COR-L47 (cell line): ENCODE results near the gene MYO15B.
A peak's percentile ranks its signal among the peaks of the same experiment; 100 is the strongest.
"Not testable (repeated sequence)": the region's sequence is repeated elsewhere in the genome, so short reads cannot be mapped to it uniquely, and the experiment has no call there.

Source experiments
- DNase-seq: peaks from one replicate; lab custom pipeline; 2025; lab: John Stamatoyannopoulos, UW

The MYO15B gene

DNA sequence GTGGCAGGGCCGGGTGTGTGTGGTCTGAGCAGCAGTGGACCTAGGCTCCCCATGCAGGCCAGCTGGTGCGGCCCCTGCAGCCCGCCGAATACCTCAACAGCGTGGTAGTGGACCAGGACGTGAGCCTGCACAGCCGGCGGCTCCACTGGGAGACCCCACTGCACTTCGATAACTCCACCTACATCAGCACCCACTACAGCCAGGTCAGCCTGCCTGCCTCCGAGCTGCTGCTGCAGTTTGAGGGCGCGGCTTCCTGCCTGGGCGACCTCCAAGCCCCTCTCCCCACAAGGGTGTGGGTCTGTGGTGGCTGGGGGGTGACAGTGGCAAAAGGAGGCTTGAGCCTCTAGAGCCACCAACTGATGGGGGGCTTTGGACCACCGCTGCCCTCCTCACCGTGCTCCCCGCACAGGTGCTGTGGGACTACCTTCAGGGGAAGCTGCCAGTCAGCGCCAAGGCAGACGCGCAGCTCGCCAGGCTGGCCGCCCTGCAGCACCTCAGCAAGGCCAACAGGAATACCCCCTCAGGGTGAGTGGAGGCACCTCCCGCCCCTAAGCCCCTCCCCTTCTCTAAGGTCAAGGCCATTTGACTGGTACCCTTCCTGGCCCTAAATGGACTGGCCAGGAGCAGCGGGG is 37.2 kb downstream of the MYO15B start:
- no peak for DNase-seq

DNA sequence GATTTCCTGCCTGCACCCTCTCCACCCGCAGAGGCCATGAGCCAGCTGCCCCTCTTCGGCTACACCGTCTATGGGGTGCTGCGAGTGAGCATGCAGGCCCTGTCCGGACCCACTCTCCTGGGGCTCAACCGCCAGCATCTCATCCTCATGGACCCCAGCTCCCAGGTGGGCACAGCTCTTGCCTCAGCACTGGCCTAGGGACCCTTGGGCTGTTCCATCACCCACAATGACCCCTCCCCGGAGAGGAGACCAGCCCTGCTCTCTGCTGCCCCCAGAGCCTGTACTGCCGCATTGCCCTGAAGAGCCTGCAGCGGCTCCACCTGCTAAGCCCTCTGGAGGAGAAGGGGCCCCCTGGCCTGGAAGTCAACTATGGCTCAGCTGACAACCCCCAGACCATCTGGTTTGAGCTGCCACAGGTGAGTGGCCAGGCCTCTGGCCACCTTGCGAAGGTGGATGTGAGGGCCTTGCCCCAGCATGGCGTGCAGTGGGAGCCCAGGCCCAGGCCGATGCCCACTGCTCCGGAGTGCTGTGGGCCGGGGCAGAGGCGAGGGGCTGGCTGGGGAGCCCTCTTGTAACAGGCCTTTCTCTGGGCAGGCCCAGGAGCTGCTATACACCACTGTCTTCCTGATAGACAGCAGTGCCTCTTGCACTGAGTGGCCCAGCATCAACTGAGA is 38.4 kb downstream of the MYO15B start:
- DNase-seq: peak; percentile 43

DNA sequence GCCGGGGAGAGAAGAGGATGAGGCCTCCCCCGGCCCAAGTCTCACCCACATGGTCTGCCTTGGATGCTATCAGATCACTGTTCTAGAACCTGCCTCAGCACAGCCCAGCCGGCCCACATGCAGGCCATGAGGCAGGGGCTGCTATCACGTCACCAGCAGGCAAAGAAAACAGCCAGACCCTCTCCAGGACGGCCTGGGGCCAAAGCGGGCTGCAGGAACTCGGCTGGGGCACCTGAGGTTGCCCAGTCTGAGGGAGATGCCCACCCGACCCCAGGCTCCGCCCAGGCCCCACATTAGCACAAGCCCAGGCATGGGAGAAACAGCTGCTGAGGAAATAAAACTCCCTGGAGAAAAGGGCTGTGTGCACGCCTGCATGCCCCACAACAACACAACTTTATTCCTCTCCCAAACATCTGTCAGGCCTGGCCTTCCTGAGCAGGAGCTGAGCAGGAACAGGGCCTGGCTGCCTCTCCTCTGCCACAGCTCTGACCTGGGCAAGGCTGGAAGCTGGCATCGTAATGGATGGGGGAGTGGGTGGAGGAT is 39.0 kb downstream of the MYO15B start:
- no peak for DNase-seq

DNA sequence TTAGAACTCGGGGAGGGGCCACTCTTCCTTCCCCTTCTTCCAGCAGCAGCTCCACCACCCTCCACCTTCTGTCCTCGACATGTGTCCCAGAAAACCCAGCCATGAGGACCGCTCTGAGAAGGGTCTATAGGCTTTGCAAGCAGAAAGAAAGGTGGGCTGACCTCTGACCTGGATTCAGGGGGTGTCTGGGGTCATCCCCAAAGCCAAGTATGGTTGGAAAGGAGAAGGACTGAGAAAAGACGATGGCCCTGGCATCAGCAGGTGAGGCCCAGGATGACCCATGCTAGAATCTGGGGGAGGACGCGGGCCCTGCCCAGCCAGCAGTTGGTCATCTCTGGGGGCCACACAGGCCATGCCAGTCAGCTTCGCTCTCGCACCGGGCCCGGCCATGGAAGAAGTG is 39.5 kb downstream of the MYO15B start:
- DNase-seq: no peak

DNA sequence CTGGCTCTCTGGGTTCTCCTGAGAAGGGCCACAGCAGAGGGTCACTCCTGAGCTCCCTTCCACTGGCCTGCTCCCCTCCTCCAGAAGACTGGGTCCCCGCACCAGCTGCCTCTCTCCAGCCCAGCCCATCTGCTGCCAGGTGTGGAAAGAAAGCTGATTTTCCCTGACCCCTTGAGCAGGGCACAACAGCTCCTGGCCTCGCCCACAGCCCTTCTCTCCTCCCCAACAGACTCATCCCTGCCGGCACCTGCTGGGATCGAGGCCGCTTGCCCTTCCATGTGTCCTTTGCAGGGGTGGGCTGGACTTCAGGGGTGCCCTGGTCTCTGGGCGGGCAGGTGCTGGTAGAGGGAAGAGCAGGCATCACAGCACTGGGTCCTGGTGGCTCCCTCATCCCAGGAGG is 40.8 kb downstream of the MYO15B start:
- no peak for DNase-seq

DNA sequence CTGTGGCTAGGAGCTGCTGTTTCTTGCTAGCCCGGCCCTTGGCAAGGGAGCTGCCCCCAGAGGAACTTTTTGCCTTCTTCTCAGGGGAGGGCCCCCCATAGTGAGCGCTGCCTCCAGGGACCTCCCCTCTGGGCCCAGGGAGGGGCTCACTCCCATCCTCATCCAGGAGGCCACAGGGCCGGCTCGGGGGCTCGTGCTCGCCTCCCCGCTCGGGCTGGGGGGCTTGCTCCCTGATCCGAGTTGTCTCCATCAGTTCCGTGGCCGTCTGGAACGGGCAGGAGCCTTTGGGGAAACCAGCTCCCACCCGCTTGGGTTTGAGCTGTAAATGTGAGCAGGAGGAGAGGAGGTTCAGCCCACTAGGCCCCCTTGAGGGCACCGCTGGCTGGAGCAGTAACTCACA is 41.6 kb downstream of the MYO15B start:
- DNase-seq: no peak

DNA sequence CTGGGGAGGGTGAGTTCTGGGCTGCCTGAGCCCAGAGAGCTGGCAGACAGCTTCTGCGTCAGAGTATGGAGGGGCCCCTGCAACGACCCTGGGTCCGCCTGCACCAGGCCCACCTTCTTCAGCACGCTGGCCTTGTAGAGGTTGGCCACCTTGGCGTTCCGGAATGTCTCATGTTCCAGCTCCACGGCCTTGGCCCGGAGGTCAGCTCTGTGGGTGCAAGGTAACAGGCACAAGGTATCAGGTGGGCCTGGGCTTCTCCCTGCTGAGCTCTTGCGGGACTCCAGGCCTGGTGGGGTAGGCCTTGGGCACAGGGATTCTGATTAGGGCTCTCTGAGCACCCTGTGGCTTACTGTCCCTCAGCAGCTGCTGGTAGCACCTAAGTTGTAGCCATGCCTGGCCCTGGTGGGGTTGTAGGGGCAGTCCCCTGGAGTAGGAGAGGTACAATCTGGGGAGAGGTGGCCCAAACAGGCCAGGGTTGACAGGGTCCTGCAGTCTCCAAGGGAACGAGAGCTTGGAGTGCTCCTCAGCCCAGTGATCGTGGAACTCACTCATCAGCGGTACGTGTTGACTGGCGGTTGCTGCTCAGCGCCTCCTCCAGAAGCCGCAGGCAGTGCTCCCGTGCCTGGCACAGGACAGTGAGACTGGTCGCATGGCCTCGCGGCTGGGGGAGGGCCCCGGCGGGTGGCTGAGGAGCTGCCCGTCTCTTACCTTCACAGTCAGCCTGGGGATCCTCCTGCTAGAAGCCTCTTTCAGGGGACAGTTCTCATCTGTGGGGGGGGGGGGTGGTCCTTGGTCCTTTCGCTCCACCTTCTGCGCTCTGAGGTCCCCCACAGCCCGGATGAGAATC is 42.7 kb downstream of the MYO15B start:
- DNase-seq: no peak

DNA sequence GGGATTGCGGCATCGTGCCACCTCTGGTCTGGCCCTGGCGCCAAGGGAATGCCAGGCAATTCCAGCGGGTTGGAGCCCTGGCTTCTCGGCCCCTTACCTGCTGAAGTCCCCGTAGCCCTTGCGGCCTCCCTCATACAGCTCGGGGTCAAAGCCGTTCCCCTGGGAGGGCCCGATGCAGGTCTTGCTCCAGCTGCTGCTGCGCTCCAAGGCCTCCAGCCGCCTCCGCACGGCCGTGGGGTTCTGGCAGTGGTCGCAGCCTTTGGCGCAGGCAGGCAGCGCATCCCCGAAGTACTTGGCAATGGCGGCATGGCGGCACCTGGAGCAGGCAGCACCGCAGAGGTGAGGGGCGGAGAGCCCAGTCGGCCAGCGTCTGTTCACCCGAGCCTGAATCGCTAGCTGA is 43.8 kb downstream of the MYO15B start:
- DNase-seq: no peak

DNA sequence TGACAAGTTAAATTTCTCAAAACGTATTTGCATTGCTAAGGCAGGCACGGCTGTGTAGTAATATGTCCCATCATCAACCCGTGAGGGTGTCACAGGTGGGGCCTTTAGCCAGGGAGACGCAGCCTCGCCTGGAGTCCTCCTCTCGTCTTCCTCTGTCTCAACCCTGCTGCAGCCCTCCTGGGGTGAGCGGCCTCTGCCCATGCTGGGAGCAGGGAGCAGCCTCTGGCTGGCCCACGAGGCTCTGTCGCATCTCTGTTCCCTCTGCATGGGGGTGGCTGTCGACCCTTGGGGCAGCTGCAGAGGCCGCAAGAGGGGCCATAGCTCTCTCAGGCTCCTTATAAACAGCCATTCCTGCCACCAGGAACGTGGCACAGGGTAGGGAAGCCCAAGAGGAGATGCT is 44.8 kb downstream of the MYO15B start:
- DNase-seq: no peak

DNA sequence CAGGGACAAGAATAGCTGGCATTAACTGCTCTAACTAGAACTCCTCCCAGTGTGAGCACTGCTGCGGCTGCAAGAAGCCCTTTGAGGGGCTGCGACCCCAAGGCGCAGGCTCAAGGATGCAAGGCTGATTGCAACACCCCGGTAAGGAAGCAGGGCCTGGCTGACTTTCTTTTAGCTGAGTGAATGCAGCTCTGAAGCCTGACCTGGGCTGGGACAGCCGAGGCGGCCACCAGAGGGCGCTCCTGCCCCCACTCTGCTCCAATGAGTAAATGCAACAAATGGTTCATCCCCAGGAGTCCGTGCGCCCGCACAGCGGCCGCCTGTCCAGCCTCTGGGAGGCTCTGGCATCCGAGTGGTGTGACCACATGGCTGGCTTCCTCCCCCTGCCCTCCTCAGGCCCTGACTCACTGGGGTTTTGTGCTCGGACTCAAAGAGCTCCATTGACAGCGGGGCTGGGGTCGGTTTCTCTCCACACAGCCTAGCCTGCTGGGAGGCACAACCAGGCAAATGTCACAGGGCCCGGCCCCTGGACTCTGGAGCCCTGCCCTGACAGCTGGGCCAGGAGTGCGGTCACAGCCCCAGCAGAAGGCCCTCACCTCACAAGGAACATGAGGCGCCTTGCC is 45.4 kb downstream of the MYO15B start, which contains the start of gene SMIM5:
TSS of gene SMIM5 (plus strand) at position 572 of the 623 bp plus-strand sequence. CDS start 6,768 bp downstream, outside the sequence.
- peak; percentile 48 for DNase-seq

DNA sequence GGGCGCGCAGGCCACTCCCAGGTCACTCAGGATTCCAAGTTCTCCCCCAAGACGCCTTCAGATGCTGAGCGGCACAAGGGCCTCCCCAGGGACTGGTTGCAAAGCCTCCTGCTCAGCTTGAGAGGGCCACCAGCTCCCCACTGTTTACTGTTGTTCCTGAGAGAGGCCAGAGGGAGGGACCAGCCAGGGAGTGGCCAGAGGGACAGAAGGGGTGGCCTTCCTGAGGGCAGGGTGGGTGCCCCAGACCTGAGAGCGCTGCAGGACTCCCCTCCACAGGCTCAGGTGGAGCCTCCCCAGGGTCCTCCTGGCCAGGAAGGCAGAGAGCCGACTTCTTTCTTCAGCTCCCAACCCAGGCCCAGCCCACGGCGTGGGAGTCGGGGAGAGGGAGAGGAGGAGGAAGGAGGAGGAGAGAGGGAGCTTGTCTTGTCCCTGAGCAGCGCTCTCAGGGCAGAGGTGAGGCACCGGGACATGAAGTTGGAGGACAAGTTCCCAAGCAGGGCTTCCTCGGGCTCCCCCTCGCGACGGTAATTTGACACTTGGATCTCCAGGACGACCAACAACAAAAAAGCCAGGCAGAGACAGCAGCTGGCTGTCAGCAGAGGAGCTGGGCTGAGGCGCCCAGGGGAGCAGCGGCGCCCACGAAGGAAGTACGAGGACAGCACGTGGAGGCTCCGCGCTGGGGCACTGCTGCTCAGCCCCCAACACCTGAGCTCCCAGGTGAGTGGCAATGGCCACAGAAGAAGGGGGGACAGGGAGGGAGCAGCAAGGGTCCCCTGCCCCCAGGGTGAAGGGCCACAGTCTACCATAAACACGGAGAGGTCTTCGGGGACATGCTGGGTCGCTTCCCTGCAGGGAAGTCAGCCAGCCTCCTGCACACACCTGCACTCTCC is 46.1 kb downstream of the MYO15B start:
- peak; percentile 87 for DNase-seq

DNA sequence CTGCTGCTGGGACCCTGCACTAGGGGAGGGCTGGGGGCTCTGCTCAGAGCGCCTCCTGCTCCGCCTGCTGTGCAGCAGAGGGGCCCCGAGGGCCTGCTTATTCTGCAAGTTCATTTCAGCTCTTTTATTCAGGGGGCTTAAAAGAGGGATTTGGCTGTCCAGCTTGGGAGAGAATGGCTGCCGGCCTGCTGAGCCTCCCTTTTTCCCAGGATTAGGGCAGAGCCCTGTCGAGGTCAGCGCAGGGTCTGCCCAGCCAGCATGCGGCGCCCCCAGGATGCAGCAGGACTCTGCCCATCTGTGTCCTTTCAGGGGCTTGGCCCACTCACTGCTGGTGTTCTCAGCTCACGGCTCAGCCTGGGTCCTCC is 46.8 kb downstream of the MYO15B start:
- DNase-seq: no peak

DNA sequence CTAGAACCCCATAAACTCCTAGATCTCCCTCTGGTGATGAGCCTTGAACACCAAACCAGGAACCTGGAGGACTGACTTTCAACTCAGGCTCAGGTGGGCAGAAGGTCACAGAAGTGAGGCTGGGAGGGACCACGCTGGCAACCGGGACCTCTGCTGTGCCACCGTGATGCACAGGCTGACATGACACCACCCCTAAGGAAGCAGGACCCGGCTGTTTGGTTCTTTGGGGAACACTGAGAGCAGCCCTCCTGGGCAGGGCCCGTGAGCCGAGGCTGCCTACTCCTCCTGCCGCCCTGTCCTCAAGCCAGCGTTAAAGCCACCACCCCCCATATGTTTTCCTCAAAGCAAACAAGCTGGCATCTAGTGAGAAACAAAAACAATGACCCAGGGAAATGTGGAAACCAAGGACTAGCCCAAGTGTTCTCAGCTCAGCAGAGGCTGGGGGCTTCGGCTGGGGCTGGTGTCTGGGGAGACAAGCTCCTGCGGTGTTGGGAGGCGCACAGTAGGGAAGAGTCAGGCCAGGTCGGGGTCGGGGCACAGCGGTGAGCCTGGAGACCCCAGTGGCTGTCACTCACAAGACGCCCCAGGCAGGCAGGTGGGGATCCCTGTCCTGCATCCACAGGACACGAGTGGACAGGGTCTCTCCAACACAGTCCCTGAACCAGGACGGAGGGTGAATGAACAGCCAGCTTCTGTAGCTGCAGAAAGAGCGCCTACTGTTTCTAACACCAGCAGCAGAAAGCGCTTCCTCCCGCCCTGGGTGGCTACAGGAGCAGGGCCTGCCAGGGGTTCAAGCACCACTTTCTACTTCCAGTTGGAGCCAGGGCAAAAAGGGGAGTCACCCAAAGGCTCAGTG is 47.4 kb downstream of the MYO15B start:
- DNase-seq: no peak

DNA sequence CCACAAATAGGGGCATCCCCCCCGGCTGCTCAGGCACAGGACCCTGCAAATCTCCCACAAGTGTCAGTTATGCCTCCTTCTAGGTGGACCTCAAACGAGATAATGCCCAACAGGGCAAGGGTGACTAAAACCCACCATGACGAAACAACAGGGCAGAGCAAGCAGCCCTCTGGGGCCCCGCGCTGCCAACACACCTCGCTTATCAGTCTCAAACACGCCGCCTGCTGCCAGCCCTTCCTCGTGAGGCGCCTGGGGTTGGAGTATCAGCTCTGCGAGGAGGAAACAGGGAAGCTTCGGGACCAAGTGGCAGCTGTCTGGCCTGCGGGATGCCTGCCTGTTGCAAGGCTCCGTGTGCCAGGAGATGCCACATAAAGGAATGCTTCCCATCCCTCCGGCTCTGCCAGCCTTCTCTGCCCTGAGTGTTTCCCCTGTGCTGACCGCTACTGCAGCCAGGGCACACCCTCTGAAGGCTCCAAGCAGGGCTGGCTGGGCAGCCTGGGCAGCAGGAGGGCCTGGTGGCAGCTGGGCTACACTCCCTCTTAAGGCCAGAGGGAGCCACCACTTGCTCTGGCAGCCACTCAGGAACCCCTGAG is 48.1 kb downstream of the MYO15B start:
- no peak for DNase-seq

DNA sequence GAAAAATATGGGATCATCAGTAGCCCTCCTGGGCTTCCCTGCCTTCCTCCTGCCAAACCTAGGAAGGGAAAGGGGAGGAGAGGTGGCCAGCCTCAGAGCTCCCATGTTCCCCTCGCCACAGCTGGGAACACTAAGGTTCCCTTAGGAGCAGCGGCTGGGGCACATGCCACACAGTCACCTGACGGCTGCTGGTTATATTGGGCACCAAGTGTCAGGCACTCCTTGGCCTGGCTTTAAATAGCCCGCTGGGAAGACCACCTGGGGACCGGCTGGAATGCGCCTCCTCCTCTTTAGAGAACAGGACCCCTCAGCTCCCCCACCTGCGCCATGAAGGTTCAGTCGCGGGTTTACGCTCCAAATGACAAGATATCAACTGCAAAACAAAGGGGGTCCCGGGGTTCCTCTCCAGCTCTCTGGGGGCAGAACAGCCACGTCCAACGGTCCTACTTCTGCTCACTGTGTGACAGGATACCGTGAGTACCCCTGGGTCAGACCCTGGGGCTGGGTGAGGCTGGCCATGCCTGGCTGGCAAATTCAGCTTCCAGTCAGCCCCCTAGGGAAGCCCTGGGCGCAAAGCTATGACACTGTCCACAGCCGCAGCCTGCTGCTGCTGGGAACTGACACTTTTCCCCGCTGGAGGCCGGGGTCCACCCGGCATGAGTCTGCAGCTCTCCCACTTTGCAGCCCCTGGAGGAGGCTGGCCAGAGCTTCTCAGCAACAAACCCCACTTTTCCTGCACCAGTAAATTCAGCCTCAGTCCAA is 49.0 kb downstream of the MYO15B start:
- no peak for DNase-seq

DNA sequence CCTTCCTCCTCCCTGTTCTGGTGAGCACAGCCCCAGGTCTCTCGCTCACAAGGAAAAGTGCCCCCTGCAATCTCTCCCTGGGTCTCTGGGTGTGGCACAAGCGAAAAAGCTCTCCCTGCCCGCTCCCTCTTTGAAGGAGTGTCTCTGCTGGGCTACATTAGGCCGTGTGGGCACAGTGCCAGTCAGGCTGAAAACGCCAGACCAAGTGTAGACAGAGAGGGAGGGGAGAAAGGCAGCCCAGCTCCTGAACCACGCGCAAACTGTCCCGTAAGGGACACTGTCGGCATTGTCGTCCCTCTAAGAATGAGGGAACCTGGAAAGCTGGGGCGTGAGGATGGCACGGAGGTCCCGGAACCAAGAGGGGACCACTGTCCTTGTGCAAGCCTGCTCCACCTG is 49.5 kb downstream of the MYO15B start:
- DNase-seq: peak; percentile 54

DNA sequence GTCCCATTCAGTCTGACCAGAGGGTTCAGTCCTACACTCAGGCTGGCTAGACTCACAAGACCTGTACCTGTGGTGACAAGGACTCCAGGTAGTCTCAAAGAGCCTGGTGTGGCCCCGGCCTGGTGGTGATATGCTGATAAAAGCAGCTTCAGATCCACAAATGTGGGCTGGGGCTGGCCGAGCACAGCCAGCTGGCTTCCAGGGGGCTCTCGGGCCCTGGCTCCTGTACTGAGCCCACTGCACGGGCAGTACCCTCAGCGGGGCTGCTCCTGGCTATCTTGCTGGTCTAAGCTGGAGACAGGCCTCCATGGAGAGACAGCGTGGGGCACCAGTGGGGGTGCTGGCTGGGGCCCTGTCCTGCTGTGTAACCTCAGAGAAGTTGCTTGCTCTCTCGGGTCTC is 50.0 kb downstream of the MYO15B start:
- DNase-seq: no peak

DNA sequence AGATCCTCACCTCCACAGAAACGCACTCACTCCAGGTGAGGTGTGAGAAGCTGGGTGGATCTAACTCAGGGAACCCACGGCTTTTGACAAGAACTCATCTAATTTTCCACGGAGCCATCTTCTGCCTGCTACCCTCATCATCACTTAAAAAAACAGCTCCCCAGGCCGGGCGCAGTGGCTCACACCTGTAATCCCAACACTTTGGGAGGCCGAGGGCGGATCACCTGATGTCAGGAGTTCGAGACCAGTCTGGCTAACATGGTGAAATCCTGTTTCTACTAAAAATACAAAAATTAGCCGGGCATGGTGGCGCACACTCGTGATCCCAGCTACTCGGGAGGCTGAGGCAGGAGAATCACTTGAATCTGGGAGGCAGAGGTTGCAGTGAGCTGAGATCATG is 50.4 kb downstream of the MYO15B start:
- DNase-seq: not testable (repeated sequence)

DNA sequence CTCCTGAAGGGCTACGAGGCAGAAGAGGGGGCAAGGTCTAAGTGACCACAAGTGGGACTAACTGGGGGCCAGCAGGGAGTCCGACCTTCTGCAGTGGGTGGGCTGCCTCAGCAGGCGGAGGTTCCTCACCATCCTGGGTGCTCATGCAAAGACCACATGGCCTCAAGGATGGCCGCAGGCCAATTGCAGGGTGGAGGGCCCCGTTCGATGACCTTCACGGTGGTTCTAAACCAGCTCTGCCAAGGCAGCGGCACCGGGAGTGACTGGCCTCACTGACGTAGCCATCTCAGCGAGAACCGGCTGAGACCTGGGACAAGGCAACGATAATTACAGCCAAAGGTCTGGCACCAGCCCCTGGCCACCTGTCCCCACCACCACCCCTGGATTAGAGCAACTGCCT is 51.3 kb downstream of the MYO15B start:
- DNase-seq: no peak
